ENCODE measurements around the gene BAIAP3. TPM values are rescaled to one million over a fixed set of nuclear protein-coding genes. Genes with fewer than 3 reads are reported as not detected.

The BAIAP3 gene
- total and polyA plus RNA-seq, 2 of the 8 experiments (the other 6 are each of a cell fraction or from before 2014, with no cell fraction given): 2.9 to 6.8 TPM

DNA sequence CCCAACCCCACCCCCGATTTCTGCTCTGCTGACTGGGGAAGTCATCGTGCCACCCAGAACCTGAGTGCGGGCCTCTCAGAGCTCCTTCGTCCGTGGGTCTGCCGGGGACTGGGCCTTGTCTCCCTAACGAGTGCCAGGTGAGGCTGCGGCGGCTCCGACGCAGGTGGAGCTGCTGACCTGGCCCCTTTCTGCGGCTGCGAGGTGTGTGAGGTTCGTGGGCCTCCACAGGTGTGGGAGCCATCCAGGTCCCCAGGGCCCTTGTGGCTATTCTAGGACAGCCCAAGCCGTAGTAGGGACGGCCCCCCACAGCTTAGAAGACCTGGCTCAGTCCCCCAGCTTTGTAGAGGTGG is 21.0 kb upstream of the BAIAP3 start:
- H3K9ac ChIP-seq (replicated peaks in 1 of 4; ENCODE audit: extremely low read depth in 1 of 4, low read depth in 3 of 4, low read length in 3 of 4): no peak overlapping the region

More for the DNA sequence above, 21.0 kb upstream of the BAIAP3 start:
- ChIA-PET CTCF (ENCODE audit: partially characterized antibody) (interaction anchor here (1.0 to 1.9 kb wide), 6 partner anchors 11 to 35 kb away, joined by 3 to 4 read pairs (median 4); no protein-coding TSS in a partner anchor), POLR2A (ENCODE audit: partially characterized antibody) (interaction anchor here (0.6 to 11.4 kb wide), 8 partner anchors 8 to 139 kb away, joined by 3 to 106 read pairs (median 6); no protein-coding TSS in a partner anchor)
- Histone ChIP-seq H3K4me2 (ENCODE audit: insufficient read depth in 1 of 2, low read depth in 2 of 2, low read length in 2 of 2) (no peak overlapping the region; a peak in 1 of 4 replicates), H3K23ac (ENCODE audit: insufficient read length) (no peak overlapping the region), H3K4me3 (ENCODE audit: extremely low read depth in 1 of 4, insufficient read depth in 2 of 4, low read depth in 3 of 4, low read length in 4 of 4) (no peak overlapping the region), H4K20me1 (replicated peaks in 1 of 2; ENCODE audit: control insufficient read depth in 1 of 2, insufficient read depth in 2 of 2, low read length in 2 of 2) (peaks cover 52 to 56% of the 10 kb centered on the region in 2 experiments), H3K9me3 (ENCODE audit: insufficient read depth in 2 of 2, low read depth in 1 of 2, low read length in 1 of 2) (no peaks in the 10 kb centered on the region), H3K18ac (ENCODE audit: extremely low read depth, low read length) (no peak overlapping the region), H4K91ac (replicated peaks; ENCODE audit: insufficient read length, low read length) (no peak overlapping the region), H3K56ac (replicated peaks; ENCODE audit: insufficient read length, low read depth, low read length) (no peak overlapping the region), H3K79me2 (ENCODE audit: control insufficient read depth in 1 of 2, insufficient read depth in 2 of 2, low read length in 2 of 2) (peaks cover 36 to 69% of the 10 kb centered on the region in 2 experiments), H3K4me1 (replicated peaks in 1 of 4; ENCODE audit: control insufficient read depth in 3 of 4, insufficient read depth in 4 of 4, low read length in 3 of 4) (peaks cover 0 to 12% (median 5%) of the 10 kb centered on the region in 4 experiments; a peak in 5 of 7 replicates), H2BK5ac (ENCODE audit: low read depth, low read length) (no peak overlapping the region), H3K4ac (replicated peaks; ENCODE audit: insufficient read length, low read depth, low read length) (no peak overlapping the region), H3K14ac (ENCODE audit: insufficient read length) (no peak overlapping the region), H3K79me1 (ENCODE audit: low read depth, low read length) (peaks cover 7% of the 10 kb centered on the region; the same call in 1 of the 2 replicates), H3K27ac (ENCODE audit: low read depth, low read length) (no peak overlapping the region), H4K8ac (ENCODE audit: extremely low read depth, insufficient read depth, low read length) (peak overlapping the region; percentile 79), H2AFZ (ENCODE audit: low read length) (no peak overlapping the region), H2BK20ac (ENCODE audit: low read length) (no peak overlapping the region), H2BK15ac (ENCODE audit: low read length) (no peak overlapping the region), H2AK5ac (ENCODE audit: low read depth, low read length) (no peak overlapping the region), H3K36me3 (ENCODE audit: control insufficient read depth in 2 of 4, insufficient read depth in 4 of 4, low read length in 3 of 4) (peaks cover 19 to 46% (median 33%) of the 10 kb centered on the region in 4 experiments; a peak in 7 of 8 replicates), H4K5ac (ENCODE audit: insufficient read length, low read depth, low read length) (no peak overlapping the region), H2BK120ac (replicated peaks; ENCODE audit: low read depth, low read length) (no peak overlapping the region), H3K23me2 (ENCODE audit: low read depth, low read length) (peaks cover 22% of the 10 kb centered on the region), H3K27me3 (replicated peaks in 1 of 4; ENCODE audit: control insufficient read depth in 3 of 4, extremely low read depth in 1 of 4, insufficient read depth in 3 of 4, low read length in 3 of 4) (no peaks in the 10 kb centered on the region), H2BK12ac (ENCODE audit: low read depth, low read length) (no peak overlapping the region)
- no peak for DNase-seq (ENCODE audit: low read depth in 1 of 2, low spot score in 2 of 2)
- no peak for FAIRE-seq
- TF ChIP-seq MAFK (IDR thresholded peaks at IDR 0.05; ENCODE audit: low read depth, low read length) (no peak), RXRA (IDR thresholded peaks at IDR 0.05; ENCODE audit: insufficient read depth, low read depth, low read length) (no peak), RNF2 (IDR thresholded peaks at IDR 0.05; ENCODE audit: borderline replicate concordance, low read depth, low read length, missing control alignments, poor library complexity, severe bottlenecking) (no peak)
- WGBS, 2 experiments (ENCODE audit: extremely low coverage in 1 of 2, insufficient coverage in 1 of 2, insufficient read length in 1 of 2, insufficient replicate concordance in 2 of 2, low coverage in 1 of 2, low lambda C conversion rate in 2 of 2, missing lambda C conversion rate in 1 of 2): 96% methylated on average over 16 of the region's 16 CpGs; no CpG with 5 or more reads in 1 of the 2 experiments
